ENCODE measurements around the gene LTA.

DNA sequence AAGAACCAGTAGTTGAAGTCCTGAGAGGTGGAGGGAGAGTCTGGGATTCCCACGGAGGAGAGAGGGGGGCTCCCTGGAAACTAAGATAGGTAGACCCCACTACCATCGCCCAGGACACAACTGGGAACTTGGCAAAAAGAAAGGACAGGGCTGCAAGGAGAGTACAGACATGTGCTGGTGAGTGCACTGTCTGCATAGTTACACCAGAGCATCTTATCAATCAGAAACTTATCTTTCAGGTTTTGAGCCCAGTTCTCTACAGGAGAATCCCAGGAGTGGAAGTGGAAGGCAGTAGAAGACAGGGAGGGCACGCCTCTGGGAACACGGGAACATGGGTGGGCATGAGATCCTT is 12.5 kb upstream of the LTA start:
- no peak for TF ChIP-seq POLR2AphosphoS5 (IDR thresholded peaks at IDR 0.05; ENCODE audit: low read depth, low read length)
- no peak for TF ChIP-seq SIN3A (IDR thresholded peaks at IDR 0.05; ENCODE audit: borderline replicate concordance, insufficient read depth, low read length)
- no peak for TF ChIP-seq TAF1 (IDR thresholded peaks at IDR 0.05; ENCODE audit: borderline replicate concordance, insufficient read depth, low read length)
- TF ChIP-seq, protein P1, sequence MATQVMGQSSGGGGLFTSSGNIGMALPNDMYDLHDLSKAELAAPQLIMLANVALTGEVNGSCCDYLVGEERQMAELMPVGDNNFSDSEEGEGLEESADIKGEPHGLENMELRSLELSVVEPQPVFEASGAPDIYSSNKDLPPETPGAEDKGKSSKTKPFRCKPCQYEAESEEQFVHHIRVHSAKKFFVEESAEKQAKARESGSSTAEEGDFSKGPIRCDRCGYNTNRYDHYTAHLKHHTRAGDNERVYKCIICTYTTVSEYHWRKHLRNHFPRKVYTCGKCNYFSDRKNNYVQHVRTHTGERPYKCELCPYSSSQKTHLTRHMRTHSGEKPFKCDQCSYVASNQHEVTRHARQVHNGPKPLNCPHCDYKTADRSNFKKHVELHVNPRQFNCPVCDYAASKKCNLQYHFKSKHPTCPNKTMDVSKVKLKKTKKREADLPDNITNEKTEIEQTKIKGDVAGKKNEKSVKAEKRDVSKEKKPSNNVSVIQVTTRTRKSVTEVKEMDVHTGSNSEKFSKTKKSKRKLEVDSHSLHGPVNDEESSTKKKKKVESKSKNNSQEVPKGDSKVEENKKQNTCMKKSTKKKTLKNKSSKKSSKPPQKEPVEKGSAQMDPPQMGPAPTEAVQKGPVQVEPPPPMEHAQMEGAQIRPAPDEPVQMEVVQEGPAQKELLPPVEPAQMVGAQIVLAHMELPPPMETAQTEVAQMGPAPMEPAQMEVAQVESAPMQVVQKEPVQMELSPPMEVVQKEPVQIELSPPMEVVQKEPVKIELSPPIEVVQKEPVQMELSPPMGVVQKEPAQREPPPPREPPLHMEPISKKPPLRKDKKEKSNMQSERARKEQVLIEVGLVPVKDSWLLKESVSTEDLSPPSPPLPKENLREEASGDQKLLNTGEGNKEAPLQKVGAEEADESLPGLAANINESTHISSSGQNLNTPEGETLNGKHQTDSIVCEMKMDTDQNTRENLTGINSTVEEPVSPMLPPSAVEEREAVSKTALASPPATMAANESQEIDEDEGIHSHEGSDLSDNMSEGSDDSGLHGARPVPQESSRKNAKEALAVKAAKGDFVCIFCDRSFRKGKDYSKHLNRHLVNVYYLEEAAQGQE (IDR thresholded peaks at IDR 0.05; ENCODE audit: insufficient read depth in 1 of 2, low read depth in 2 of 2, low read length in 2 of 2): no peak
- TF ChIP-seq FOXP2 (optimal IDR thresholded peaks at IDR 0.05; ENCODE audit: borderline replicate concordance, extremely low read depth, extremely low read length, insufficient read depth): no peak
